ENCODE results near the gene FEV. TPM values are rescaled to one million over a fixed set of nuclear protein-coding genes. Genes with fewer than 3 reads are reported as not detected.

FEV gene
- total RNA-seq, 1 donor from 2014 or later = not detected

DNA sequence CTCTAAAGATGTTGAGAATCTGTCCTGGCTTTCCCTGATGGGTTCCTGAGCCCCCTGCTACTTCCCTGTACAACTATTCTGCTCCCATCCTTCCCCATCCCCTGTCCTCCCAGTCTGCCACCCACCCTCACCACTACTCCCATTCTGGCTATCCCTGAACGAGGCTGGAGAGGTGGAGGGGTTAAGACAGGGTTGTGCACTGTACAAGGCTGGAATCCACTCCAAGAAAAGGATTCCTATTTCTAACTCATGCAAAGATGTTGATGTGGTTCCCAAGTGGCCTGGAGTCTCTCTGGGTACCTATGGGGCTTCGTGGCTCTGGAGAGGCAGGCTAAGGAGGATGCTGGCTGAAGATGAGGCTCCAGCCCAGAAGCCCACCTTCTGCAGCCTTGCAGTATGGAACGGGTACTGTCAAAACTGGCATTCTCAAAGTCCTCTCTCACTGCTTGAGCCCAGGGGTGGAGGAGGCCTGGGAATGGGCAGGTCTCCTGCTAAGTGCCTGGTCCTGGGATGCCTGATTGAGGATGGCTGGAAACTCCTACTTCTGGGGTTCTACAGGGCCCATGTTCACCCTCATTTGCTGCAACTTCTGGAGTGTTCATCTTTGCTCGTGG lies 1.3 kb upstream of the FEV start:
- H3K27me3 Mint-ChIP-seq (ENCODE audit: low read depth) = peaks cover 78% of the 10 kb centered on the region
- H3K27ac Mint-ChIP-seq (ENCODE audit: unreplicated experiment) = no peak overlapping the region
- peak; percentile 35 for DNase-seq (ENCODE audit: low spot score)
- peaks cover 2% of the 10 kb centered on the region for H3K36me3 Mint-ChIP-seq (ENCODE audit: low read depth)
- peaks cover 11% of the 10 kb centered on the region for H3K4me1 Mint-ChIP-seq (ENCODE audit: low read depth)
- TF ChIP-seq, protein P1, sequence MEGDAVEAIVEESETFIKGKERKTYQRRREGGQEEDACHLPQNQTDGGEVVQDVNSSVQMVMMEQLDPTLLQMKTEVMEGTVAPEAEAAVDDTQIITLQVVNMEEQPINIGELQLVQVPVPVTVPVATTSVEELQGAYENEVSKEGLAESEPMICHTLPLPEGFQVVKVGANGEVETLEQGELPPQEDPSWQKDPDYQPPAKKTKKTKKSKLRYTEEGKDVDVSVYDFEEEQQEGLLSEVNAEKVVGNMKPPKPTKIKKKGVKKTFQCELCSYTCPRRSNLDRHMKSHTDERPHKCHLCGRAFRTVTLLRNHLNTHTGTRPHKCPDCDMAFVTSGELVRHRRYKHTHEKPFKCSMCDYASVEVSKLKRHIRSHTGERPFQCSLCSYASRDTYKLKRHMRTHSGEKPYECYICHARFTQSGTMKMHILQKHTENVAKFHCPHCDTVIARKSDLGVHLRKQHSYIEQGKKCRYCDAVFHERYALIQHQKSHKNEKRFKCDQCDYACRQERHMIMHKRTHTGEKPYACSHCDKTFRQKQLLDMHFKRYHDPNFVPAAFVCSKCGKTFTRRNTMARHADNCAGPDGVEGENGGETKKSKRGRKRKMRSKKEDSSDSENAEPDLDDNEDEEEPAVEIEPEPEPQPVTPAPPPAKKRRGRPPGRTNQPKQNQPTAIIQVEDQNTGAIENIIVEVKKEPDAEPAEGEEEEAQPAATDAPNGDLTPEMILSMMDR (IDR thresholded peaks at IDR 0.05) = no peak
- no peak overlapping the region for H3K4me3 Mint-ChIP-seq (ENCODE audit: unreplicated experiment)
- H3K9me3 Mint-ChIP-seq (ENCODE audit: low read depth) = no peaks in the 10 kb centered on the region

DNA sequence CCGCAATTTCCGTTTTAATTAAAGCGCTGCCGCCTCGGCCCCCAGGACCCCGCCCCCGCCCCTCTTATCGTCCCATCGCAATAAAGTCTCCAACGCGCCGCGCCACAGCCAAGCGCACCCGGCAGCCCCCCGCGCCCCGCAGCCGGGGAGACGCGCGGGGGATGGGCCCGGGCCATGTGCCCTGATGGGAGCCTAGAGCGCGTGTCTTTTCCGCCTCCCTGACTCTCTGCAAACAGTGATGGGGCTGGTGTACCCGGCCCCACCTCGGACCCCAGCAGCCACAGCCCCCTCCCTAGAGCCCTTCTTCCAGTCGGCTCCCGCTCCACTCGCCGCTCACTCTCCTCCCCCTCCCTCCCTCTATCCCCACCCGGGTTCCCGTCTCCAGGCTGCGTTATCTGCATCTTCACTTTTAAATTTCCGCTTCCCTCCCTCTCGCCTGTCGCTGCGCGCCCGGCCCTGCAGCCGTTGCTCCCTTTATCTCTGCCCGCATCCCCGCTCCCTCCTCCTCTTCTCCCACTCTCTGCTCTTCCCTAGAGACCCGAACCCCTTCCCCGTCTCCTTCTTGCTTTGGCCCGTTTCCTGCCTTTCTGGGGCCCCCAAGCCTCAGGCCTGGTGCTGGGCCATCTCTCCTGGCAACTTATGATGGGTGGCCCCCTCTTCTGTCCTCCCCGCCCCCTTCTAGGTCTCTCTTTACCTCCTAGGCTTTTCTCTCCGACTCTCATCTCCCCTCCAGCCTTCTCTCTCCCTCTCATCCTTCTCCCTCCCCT lies 524 bp upstream of the FEV start:
- Mint-ChIP-seq H3K36me3 (ENCODE audit: low read depth) (peaks cover 2% of the 10 kb centered on the region), H3K9me3 (ENCODE audit: low read depth) (no peaks in the 10 kb centered on the region), H3K4me3 (ENCODE audit: unreplicated experiment) (no peak overlapping the region), H3K27ac (ENCODE audit: unreplicated experiment) (no peak overlapping the region), H3K4me1 (ENCODE audit: low read depth) (peaks cover 15% of the 10 kb centered on the region), H3K27me3 (ENCODE audit: low read depth) (peaks cover 74% of the 10 kb centered on the region)
- TF ChIP-seq, protein P1 (IDR thresholded peaks at IDR 0.05) = no peak
- peak; percentile 50 for DNase-seq (ENCODE audit: low spot score)

- peaks cover 71% of the 10 kb centered on the region for H3K27me3 Mint-ChIP-seq (ENCODE audit: low read depth)
- peak overlapping the region; percentile 6 for H3K4me3 Mint-ChIP-seq (ENCODE audit: unreplicated experiment)
- TF ChIP-seq, protein P1 (IDR thresholded peaks at IDR 0.05) = no peak
- H3K27ac Mint-ChIP-seq (ENCODE audit: unreplicated experiment) = no peak overlapping the region
- H3K4me1 Mint-ChIP-seq (ENCODE audit: low read depth) = peaks cover 19% of the 10 kb centered on the region
- H3K9me3 Mint-ChIP-seq (ENCODE audit: low read depth) = no peaks in the 10 kb centered on the region
- peaks cover 2% of the 10 kb centered on the region for H3K36me3 Mint-ChIP-seq (ENCODE audit: low read depth)
- peak; percentile 71 for DNase-seq (ENCODE audit: low spot score)
Observed at GRCh38 chr2:218984239-218985020, 554 bp downstream of the FEV start.

DNA sequence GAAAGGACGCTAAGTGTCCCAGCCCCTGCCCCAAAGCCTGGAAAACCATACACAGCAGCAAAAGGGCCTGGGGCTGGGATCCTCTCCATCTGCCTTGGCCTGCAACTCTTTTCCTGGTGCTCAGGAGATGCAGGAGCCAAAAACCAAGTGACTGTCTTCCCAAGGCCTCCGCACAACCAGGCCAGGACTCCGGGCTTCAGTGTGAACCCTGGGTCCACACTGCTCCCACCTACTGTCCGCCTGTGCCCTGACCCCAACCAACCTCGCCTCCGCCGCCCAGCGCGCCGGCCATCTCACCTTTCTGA lies 1.1 kb downstream of the FEV start:
- Mint-ChIP-seq H3K27ac (ENCODE audit: unreplicated experiment) (no peak overlapping the region), H3K4me1 (ENCODE audit: low read depth) (peaks cover 19% of the 10 kb centered on the region), H3K9me3 (ENCODE audit: low read depth) (no peaks in the 10 kb centered on the region), H3K27me3 (ENCODE audit: low read depth) (peaks cover 65% of the 10 kb centered on the region), H3K4me3 (ENCODE audit: unreplicated experiment) (no peak overlapping the region), H3K36me3 (ENCODE audit: low read depth) (peaks cover 2% of the 10 kb centered on the region)
- TF ChIP-seq, protein P1 (IDR thresholded peaks at IDR 0.05) = no peak
- no peak for DNase-seq (ENCODE audit: low spot score)

- Mint-ChIP-seq H3K9me3 (ENCODE audit: low read depth) (no peaks in the 10 kb centered on the region), H3K27ac (ENCODE audit: unreplicated experiment) (no peak overlapping the region), H3K4me1 (ENCODE audit: low read depth) (peaks cover 19% of the 10 kb centered on the region), H3K36me3 (ENCODE audit: low read depth) (peaks cover 2% of the 10 kb centered on the region), H3K27me3 (ENCODE audit: low read depth) (peaks cover 63% of the 10 kb centered on the region), H3K4me3 (ENCODE audit: unreplicated experiment) (no peak overlapping the region)
- DNase-seq (ENCODE audit: low spot score) = peak; percentile 49
- TF ChIP-seq, protein P1 (IDR thresholded peaks at IDR 0.05) = no peak
Observed at GRCh38 chr2:218983263-218983933, 1.6 kb downstream of the FEV start.
